ENCODE measurements around the gene NEUROD2.

The NEUROD2 gene

GRCh38 chr17:39634384-39634871 lies 26.7 kb upstream of the NEUROD2 start:
- DNase-seq, result no peak

- DNase-seq, result no peak
These were observed 26.0 kb upstream of the NEUROD2 start for GRCh38 chr17:39633570-39634183.

- DNase-seq, result no peak
These were observed 24.6 kb upstream of the NEUROD2 start for GRCh38 chr17:39632153-39632941.

GRCh38 chr17:39631403-39631802 lies 23.7 kb upstream of the NEUROD2 start:
- no peak for DNase-seq

- DNase-seq, result no peak
These were observed 22.2 kb upstream of the NEUROD2 start for GRCh38 chr17:39629898-39630297.

- no peak for DNase-seq
These were observed 21.8 kb upstream of the NEUROD2 start for GRCh38 chr17:39629494-39629880.

GRCh38 chr17:39628655-39629493 lies 21.2 kb upstream of the NEUROD2 start:
- DNase-seq, result no peak

- DNase-seq, result no peak
These were observed 20.2 kb upstream of the NEUROD2 start for GRCh38 chr17:39627712-39628516.

- no peak for DNase-seq
These were observed 19.5 kb upstream of the NEUROD2 start for GRCh38 chr17:39627047-39627711.

- DNase-seq, result no peak
These were observed 18.7 kb upstream of the NEUROD2 start, which contains the start of gene PPP1R1B for GRCh38 chr17:39626171-39627046. TSS of gene PPP1R1B (plus strand) at chr17:39626952. CDS start at chr17:39627393, 441 bp downstream.

- no peak for DNase-seq
These were observed 17.6 kb upstream of the NEUROD2 start for GRCh38 chr17:39625198-39625785.

- DNase-seq, result no peak
These were observed 16.6 kb upstream of the NEUROD2 start for GRCh38 chr17:39624313-39624712.

GRCh38 chr17:39623356-39623950 lies 15.7 kb upstream of the NEUROD2 start:
- peak; percentile 52 for DNase-seq

- DNase-seq, result no peak
These were observed 14.8 kb upstream of the NEUROD2 start for GRCh38 chr17:39622380-39623006.

- peak; percentile 80 for DNase-seq
These were observed 14.0 kb upstream of the NEUROD2 start for GRCh38 chr17:39621523-39622379.

GRCh38 chr17:39619786-39620101 lies 12.0 kb upstream of the NEUROD2 start:
- DNase-seq, result no peak

GRCh38 chr17:39618956-39619785 lies 11.5 kb upstream of the NEUROD2 start:
- DNase-seq, result no peak
